HCT116 (cell line): ENCODE measurements around the gene SLC16A10. TPM values are rescaled to one million over a fixed set of nuclear protein-coding genes. Genes with fewer than 3 reads are reported as not detected.

Experiments used
- ATAC-seq: fragments of 200-7000 bp; cut with Tn5 transposase; 2 replicates; pipeline ENCODE4 v1.9.1; 2020; ENCODE audit warnings: mild to moderate bottlenecking, moderate library complexity
- BruUV-seq: library from RNA; stranded (reverse); fragments of 400-500 nt; replicated peaks from 2 replicates; lab custom pipeline; 2021; lab: Mats Ljungman, UMichigan
- CTCF ChIA-PET: fragments of 300-600 bp; sonication (Branson Sonifier 250); formaldehyde crosslinking; loops from one replicate; lab custom pipeline; 2021; ENCODE audit warnings: antibody characterized with exemption; lab: Charles Lee
- POLR2A ChIA-PET: fragments of 300-600, 350-600 bp; sonication (Branson Sonifier 250); formaldehyde crosslinking; loops from one replicate; lab custom pipeline; 2021; ENCODE audit warnings: antibody characterized with exemption; lab: Charles Lee
- RAD21 ChIA-PET, 2 experiments: fragments of 300-600 bp; sonication (Branson Sonifier 250); formaldehyde crosslinking; loops; one replicate each; lab custom pipeline; 2023; ENCODE audit warnings: low total read pairs in 2 of 2; ENCODE audit not compliant: uncharacterized antibody in 2 of 2, unreplicated experiment in 2 of 2, low non-redundant PET in 1 of 2; lab: Charles Lee
- DNase-seq: peaks from one replicate; pipeline ENCODE4 v3.0.0-alpha.2; 2010; ENCODE audit warnings: low read depth, low spot score
- H2AFZ ChIP-seq: fragments of 200-600 bp; shearing (Covaris generic), sonication (generic); 2 replicates; pipeline ENCODE4 v1.6.1; 2017; ENCODE audit warnings: low read depth, mixed run types, mixed read lengths, antibody characterized with exemption, low read length; ENCODE audit not compliant: poor library complexity, severe bottlenecking
- H3K27ac ChIP-seq: 2 replicates; pipeline ENCODE4 v1.5.1; 2012; ENCODE audit warnings: low read depth, low read length
- H3K27me3 ChIP-seq: fragments of 200-600 bp; sonication (generic); 2 replicates; pipeline ENCODE4 v1.6.1; 2016; ENCODE audit warnings: mixed run types, low read length, mixed read lengths; ENCODE audit not compliant: insufficient read depth
- H3K36me3 ChIP-seq, 2 experiments: fragments of 200-500 bp in 1 of 2; fragments of 200-600 bp in 1 of 2; sonication (Bioruptor generic) in 1 of 2; sonication (generic) in 1 of 2; 2 replicates each; pipeline versions ENCODE4 v1.5.1 to v1.6.1; 2014 to 2016; ENCODE audit warnings: low read length in 2 of 2, inconsistent platforms in 1 of 2, mixed read lengths in 1 of 2, mixed run types in 1 of 2; ENCODE audit not compliant: insufficient read depth in 2 of 2, control insufficient read depth in 1 of 2
- H3K4me1 ChIP-seq, 2 experiments: fragments of 200-600 bp in 1 of 2; sonication (generic) in 1 of 2; 2 replicates each; pipeline versions ENCODE4 v1.5.1 to v1.6.1; 2012 to 2017; ENCODE audit warnings: low read length in 2 of 2, inconsistent platforms in 1 of 2, mild to moderate bottlenecking in 1 of 2, mixed read lengths in 1 of 2, mixed run types in 1 of 2, moderate library complexity in 1 of 2; ENCODE audit not compliant: insufficient read depth in 2 of 2, control insufficient read depth in 1 of 2
- H3K4me2 ChIP-seq: fragments of 200-600 bp; sonication (generic); 2 replicates; pipeline ENCODE4 v1.6.1; 2017; ENCODE audit warnings: mixed run types, low read length, mixed read lengths
- H3K4me3 ChIP-seq, 2 experiments: fragments of 200-600 bp in 1 of 2; sonication (generic) in 1 of 2; replicated peaks in 1 of 2; 2 replicates each; pipeline ENCODE4 v1.5.1; 2011 to 2016; ENCODE audit warnings: low read length in 2 of 2, control low read depth in 1 of 2, low read depth in 1 of 2, mild to moderate bottlenecking in 1 of 2, mixed read lengths in 1 of 2, mixed run types in 1 of 2
- H3K79me2 ChIP-seq: fragments of 200-600 bp; sonication (generic); 2 replicates; pipeline ENCODE4 v1.6.1; 2017; ENCODE audit warnings: mild to moderate bottlenecking, mixed run types, low read length, moderate library complexity, mixed read lengths; ENCODE audit not compliant: insufficient read depth
- H3K9ac ChIP-seq: fragments of 200-600 bp; sonication (generic); 2 replicates; pipeline ENCODE4 v1.6.1; 2016; ENCODE audit warnings: low read length, mixed read lengths
- H3K9me2 ChIP-seq: fragments of 200-600 bp; sonication (generic), shearing (Covaris generic); 2 replicates; pipeline ENCODE4 v1.6.1; 2017; ENCODE audit warnings: mixed run types, mild to moderate bottlenecking, moderate library complexity; ENCODE audit not compliant: insufficient read depth
- H3K9me3 ChIP-seq, 2 experiments: fragments of 200-500 bp in 1 of 2; fragments of 200-600 bp in 1 of 2; sonication (Bioruptor generic) in 1 of 2; sonication (generic) in 1 of 2; 2 replicates each; pipeline ENCODE4 v1.6.1; 2014 to 2017; ENCODE audit warnings: low read length in 2 of 2, mixed read lengths in 2 of 2, inconsistent platforms in 1 of 2, low read depth in 1 of 2, mild to moderate bottlenecking in 1 of 2, mixed run types in 1 of 2, moderate library complexity in 1 of 2; ENCODE audit not compliant: control insufficient read depth in 1 of 2, insufficient read depth in 1 of 2
- H4K20me1 ChIP-seq: fragments of 200-600 bp; sonication (generic), shearing (Covaris generic); 2 replicates; pipeline ENCODE4 v1.6.1; 2017; ENCODE audit warnings: mixed run types, mild to moderate bottlenecking, moderate library complexity; ENCODE audit not compliant: insufficient read depth
- EZH2phosphoT487 ChIP-seq: fragments of 200-600 bp; IDR thresholded peaks from 2 replicates; pipeline ENCODE4 v1.6.1; 2018; ENCODE audit warnings: antibody characterized with exemption, borderline replicate concordance
- POLR2A ChIP-seq: IDR thresholded peaks from 2 replicates; pipeline ENCODE4 v1.7.0; 2011; ENCODE audit warnings: borderline replicate concordance; ENCODE audit not compliant: insufficient read depth, insufficient read length; ENCODE audit errors: extremely low read depth
- SIN3A ChIP-seq: IDR thresholded peaks from 2 replicates; pipeline ENCODE4 v1.6.1; 2012; ENCODE audit warnings: low read depth
- SP1 ChIP-seq: IDR thresholded peaks from 2 replicates; pipeline ENCODE4 v1.6.1; 2012; ENCODE audit warnings: low read depth
- intact Hi-C: fragments of 100-400 bp; cut with micrococcal nuclease; formaldehyde crosslinking; loops from 2 replicates; pipeline ENCODE4 v1.10.0; 2022
- total RNA-seq: library from RNA; stranded (reverse); gene quantifications from one replicate; pipeline ENCODE4 v1.2.1, GENCODE V29; 2021; ENCODE audit not compliant: unreplicated experiment
- TF ChIP-seq, protein P1 (sequence below): IDR thresholded peaks from 2 replicates; pipeline ENCODE4 v1.6.1; 2011; ENCODE audit warnings: mild to moderate bottlenecking, low read length, moderate library complexity; ENCODE audit not compliant: insufficient replicate concordance; ENCODE audit errors: extremely low read depth
- TF ChIP-seq, protein P2 (sequence below): IDR thresholded peaks from 2 replicates; pipeline ENCODE4 v1.6.1; 2012; ENCODE audit warnings: low read depth

Gene SLC16A10
- total RNA-seq, 1 experiment from 2014 or later, result 8.3 TPM

DNA sequence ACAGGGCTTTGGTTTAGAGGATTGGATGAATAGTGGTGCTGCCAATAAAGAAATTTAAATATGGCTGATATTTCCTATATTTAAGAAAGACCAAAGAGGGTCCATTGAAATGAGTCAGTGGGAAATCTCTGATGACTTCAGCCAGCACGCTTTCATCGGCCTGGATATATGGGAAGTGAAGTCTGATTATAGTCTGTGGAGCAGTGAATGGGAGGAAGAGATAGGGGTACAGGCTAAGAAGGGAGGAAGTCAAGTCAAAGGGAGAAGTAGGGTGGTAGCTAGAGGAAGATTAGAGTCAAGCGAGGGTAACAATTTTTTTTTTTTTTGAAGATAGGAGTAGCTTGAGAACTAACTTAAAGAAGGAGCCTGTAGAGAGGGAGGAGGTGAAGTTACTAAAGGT, 22.7 kb downstream of the SLC16A10 start:
- H3K27ac ChIP-seq, result no peak overlapping the region
- H3K36me3 ChIP-seq, result no peaks in the 10 kb centered on the region
- no peak for TF ChIP-seq EZH2phosphoT487
- H3K9ac ChIP-seq, result no peak overlapping the region
- peaks cover 10 to 11% of the 10 kb centered on the region in 2 experiments for H3K4me1 ChIP-seq
- H4K20me1 ChIP-seq, result no peaks in the 10 kb centered on the region
- no peaks in the 10 kb centered on the region for H3K79me2 ChIP-seq
- no peak overlapping the region for H2AFZ ChIP-seq
- no TSS peak for BruUV-seq
- no peaks in the 10 kb centered on the region for H3K27me3 ChIP-seq
- no peak for ATAC-seq
- DNase-seq, result no peak
- H3K9me2 ChIP-seq, result no peaks in the 10 kb centered on the region
- no peak overlapping the region for H3K4me2 ChIP-seq
- CTCF ChIA-PET, result no interaction called here
- intact Hi-C loops, result no loop called here
- POLR2A ChIA-PET, result no interaction called here
- H3K4me3 ChIP-seq, result no peak overlapping the region
- RAD21 ChIA-PET, result no interaction called here
- H3K9me3 ChIP-seq, result no peaks in the 10 kb centered on the region

DNA sequence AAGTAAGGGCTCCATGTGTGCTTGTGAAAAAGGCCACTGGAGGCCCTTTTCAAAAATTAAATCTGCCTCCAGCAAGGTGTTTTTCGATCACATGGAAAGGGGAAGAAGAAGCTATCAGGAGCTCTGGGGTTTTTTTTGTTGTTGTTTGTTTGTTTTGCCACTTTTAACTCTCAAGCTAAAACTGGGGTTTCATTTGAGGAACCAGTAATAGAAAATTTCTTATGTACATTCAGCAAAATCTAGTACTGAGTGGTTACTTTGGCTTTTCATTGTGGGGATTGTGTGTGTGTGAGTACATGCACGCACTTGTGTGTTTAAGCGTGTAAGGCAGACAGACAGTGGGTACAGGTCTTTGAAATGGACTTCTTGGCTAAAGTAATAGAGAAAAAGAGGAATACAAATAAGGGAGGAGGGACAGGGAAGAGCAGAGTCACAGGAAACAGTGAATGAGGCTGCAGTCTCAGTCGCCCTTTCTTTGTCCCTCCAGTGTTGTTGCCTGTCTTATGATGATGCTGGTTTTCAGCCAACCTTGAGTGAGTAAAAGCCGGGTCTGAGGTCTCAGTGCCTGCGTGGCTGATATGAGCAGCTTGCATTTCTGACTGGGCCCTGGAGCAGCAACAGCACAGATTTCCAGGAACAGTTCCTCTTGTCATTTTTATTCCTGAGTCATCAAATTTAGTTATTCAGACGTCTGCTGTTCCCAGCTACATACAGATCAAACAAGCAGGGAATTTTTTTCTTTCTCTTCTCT, 26.2 kb downstream of the SLC16A10 start:
- Histone ChIP-seq H3K4me2 (no peak overlapping the region), H3K27ac (no peak overlapping the region), H3K79me2 (no peaks in the 10 kb centered on the region), H3K36me3 (no peaks in the 10 kb centered on the region), H3K9me2 (no peaks in the 10 kb centered on the region)
- no peak for TF ChIP-seq POLR2A
- TF ChIP-seq, protein P1, sequence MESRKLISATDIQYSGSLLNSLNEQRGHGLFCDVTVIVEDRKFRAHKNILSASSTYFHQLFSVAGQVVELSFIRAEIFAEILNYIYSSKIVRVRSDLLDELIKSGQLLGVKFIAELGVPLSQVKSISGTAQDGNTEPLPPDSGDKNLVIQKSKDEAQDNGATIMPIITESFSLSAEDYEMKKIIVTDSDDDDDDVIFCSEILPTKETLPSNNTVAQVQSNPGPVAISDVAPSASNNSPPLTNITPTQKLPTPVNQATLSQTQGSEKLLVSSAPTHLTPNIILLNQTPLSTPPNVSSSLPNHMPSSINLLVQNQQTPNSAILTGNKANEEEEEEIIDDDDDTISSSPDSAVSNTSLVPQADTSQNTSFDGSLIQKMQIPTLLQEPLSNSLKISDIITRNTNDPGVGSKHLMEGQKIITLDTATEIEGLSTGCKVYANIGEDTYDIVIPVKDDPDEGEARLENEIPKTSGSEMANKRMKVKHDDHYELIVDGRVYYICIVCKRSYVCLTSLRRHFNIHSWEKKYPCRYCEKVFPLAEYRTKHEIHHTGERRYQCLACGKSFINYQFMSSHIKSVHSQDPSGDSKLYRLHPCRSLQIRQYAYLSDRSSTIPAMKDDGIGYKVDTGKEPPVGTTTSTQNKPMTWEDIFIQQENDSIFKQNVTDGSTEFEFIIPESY, result no peak
- TF ChIP-seq, protein P2, sequence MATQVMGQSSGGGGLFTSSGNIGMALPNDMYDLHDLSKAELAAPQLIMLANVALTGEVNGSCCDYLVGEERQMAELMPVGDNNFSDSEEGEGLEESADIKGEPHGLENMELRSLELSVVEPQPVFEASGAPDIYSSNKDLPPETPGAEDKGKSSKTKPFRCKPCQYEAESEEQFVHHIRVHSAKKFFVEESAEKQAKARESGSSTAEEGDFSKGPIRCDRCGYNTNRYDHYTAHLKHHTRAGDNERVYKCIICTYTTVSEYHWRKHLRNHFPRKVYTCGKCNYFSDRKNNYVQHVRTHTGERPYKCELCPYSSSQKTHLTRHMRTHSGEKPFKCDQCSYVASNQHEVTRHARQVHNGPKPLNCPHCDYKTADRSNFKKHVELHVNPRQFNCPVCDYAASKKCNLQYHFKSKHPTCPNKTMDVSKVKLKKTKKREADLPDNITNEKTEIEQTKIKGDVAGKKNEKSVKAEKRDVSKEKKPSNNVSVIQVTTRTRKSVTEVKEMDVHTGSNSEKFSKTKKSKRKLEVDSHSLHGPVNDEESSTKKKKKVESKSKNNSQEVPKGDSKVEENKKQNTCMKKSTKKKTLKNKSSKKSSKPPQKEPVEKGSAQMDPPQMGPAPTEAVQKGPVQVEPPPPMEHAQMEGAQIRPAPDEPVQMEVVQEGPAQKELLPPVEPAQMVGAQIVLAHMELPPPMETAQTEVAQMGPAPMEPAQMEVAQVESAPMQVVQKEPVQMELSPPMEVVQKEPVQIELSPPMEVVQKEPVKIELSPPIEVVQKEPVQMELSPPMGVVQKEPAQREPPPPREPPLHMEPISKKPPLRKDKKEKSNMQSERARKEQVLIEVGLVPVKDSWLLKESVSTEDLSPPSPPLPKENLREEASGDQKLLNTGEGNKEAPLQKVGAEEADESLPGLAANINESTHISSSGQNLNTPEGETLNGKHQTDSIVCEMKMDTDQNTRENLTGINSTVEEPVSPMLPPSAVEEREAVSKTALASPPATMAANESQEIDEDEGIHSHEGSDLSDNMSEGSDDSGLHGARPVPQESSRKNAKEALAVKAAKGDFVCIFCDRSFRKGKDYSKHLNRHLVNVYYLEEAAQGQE, result no peak
- TF ChIP-seq SP1, result no peak
- TF ChIP-seq SIN3A, result no peak
- no peak for TF ChIP-seq EZH2phosphoT487
- TF ChIP-seq, all 23 proteins: peak for 0
- Histone ChIP-seq H3K9me3 (no peaks in the 10 kb centered on the region), H3K4me1 (no peaks in the 10 kb centered on the region), H2AFZ (no peak overlapping the region), H3K9ac (no peak overlapping the region), H4K20me1 (no peaks in the 10 kb centered on the region), H3K27me3 (no peaks in the 10 kb centered on the region), H3K4me3 (no peak overlapping the region)
- no peak for ATAC-seq
- ChIA-PET CTCF (no interaction called here), RAD21 (no interaction called here), POLR2A (no interaction called here)
- BruUV-seq, result no TSS peak
- DNase-seq, result no peak
- intact Hi-C loops, result no loop called here
